D721Med (cell line): ENCODE results near the gene CAPN14.

Experiments used
- DNase-seq: peaks from one replicate; pipeline ENCODE4 v3.0.0; 2011; ENCODE audit warnings: low spot score; ENCODE audit not compliant: insufficient read length
- FAIRE-seq: peaks from 2 replicates; lab custom pipeline; 2011; peaks lifted over from hg19 to GRCh38; lab: Jason Lieb, UNC
- CTCF ChIP-seq: IDR thresholded peaks from 2 replicates; pipeline ENCODE4 v1.5.1; 2012; ENCODE audit warnings: mild to moderate bottlenecking, control low read depth; ENCODE audit not compliant: insufficient read depth; ENCODE audit errors: missing control alignments

CAPN14 gene

DNA sequence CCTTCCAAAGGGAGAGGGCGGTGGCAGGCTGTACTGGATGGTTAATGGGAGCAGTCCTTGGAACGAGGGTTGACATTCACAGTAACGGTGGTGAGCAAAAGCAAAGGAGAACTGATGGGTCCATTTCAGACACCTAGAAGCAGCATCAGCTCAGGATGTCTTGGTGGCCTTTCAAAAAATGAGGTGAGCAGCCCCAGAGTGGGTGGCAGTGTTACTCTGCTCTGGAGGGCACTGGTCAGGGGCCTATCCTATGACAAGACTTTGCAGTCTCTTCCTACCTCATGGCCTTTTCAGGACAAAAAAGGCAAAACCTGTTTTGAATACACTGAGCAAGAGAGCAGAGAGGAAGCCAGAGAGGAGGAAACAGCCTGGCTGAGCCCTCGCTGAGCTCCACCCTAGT, 23.5 kb downstream of the CAPN14 start:
- FAIRE-seq (no peak), DNase-seq (no peak)
- TF ChIP-seq CTCF: no peak

- no peak for TF ChIP-seq CTCF
- FAIRE-seq (no peak), DNase-seq (no peak)
Observed at GRCh38 chr2:31192851-31193392, 24.4 kb downstream of the CAPN14 start.

- DNase-seq: no peak
- TF ChIP-seq CTCF: no peak
- no peak for FAIRE-seq
Observed at GRCh38 chr2:31192396-31192795, 24.9 kb downstream of the CAPN14 start.

DNA sequence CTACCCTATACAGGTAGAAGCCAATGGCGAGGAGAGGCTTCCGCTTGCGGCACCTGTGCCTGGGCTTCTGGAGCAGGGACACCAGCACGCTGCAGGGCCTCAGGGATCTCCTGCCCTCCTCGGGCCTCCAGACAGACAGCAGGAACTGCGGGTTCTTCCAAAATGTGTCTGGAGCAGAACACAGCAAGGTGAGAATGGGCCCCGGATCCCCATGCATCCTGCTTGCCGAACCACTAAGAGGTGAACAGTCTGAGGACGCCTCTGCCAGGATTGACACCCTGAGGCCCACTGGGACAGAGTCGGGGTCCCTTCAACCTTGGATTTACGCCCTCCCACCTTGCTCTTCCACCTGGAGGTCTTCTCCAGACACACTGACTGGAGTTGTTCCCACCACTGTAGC, 25.4 kb downstream of the CAPN14 start:
- FAIRE-seq: no peak
- DNase-seq: no peak
- TF ChIP-seq CTCF: no peak

GRCh38 chr2:31190188-31190587, 27.1 kb downstream of the CAPN14 start:
- no peak for DNase-seq
- TF ChIP-seq CTCF: no peak
- no peak for FAIRE-seq

DNA sequence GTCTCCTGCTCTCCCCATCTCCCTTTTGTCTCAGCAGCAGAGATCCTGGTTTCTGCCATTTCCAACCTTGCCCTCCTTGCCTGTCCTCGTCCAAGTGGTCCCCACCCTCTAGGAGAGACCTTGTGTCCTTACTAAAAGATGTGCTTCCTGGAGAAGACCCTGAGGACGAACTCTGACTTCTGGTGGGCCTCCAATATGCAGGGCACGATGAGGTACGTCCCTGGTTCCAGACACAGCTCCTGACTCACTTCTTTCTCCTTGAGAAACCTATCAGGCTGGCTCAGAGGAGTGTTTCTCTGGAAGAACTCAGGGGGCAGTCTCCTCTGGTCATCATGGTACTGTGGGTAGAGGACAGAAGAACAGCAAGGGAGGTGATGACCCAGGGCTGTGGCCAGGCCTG, 28.2 kb downstream of the CAPN14 start:
- TF ChIP-seq CTCF: no peak
- no peak for FAIRE-seq

DNA sequence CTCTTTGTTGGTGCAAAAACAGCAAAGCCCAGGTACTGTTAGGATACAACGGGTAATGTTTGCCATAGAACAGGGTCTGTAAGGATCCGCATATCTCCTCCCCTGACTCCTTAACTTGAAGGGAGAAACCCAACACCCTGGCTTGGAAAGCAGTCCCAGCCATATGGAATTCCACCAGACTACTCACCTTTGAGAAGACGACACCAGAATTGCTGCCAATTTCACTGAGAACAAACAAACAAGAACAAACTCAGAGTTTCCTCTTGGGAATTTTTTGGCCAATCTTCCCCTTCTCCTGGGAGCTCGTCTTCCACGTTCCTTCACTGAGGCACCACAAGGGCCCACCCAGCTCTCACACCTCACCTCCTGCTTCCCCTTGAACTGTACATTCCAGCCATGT, 29.2 kb downstream of the CAPN14 start:
- no peak for TF ChIP-seq CTCF
- DNase-seq (no peak), FAIRE-seq (no peak)

More for the DNA sequence above, 28.2 kb downstream of the CAPN14 start:
- no peak for DNase-seq
